Retina (tissue), 1 donor: Measurements from ENCODE around the gene BORCS8.

Source experiments
- DNase-seq: peaks from one replicate; pipeline ENCODE4 v3.0.0-alpha.2; 2016

The BORCS8 gene

DNA sequence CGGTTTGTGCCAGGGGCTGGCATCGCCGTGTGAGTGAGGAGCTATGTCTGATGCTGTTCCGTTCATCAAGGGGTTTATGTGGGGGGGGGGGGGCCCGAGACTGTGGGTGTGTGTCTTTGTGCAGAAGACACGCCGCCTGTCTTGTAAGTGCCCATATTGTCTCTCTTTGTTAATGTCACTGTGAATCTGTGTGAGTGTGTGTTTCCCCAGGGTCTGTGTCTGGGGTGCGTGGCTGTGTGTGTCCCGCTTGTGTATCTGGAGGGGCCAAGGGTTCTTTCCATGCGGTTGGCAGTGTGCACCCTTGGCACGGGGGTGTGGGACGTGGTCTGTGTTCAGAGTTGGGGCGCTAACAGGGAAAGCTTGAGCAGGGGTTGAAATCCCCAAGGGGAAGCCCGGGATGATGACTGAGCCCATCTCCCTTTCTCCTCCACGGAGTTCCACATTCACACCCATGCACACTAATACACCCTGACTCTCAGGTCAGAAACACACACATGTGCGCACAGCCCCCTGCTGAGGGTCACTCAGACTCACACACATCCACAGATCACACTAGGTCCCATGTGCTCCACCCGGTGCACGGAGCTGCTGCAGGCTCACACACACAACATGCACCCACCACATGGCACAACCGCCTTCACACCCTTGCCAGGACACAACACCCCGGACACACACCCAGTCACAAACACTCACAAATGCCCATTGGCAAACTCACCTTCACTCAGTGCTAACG, 21.6 kb upstream of the BORCS8 start:
- DNase-seq: peak; percentile 51

DNA sequence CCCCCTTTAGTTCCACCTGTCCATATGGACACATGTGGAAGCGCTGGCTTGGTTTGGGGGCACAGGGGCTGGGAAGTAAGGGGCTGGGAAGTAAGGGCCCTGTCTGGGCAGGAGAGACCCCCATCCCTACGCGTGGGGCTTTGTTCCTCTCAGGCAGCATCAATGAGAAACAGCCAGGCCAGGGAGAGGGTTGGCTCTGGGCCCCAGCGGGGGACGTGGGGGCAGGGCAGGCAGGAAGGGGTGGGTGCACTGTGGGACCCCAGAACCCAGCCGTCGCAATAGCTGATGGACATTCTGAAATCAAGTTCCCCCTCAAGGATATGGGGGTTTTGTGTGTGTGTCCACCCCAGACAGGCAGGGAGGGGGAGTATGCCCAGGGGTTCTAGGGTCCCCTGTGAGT, 21.0 kb upstream of the BORCS8 start:
- no peak for DNase-seq

DNA sequence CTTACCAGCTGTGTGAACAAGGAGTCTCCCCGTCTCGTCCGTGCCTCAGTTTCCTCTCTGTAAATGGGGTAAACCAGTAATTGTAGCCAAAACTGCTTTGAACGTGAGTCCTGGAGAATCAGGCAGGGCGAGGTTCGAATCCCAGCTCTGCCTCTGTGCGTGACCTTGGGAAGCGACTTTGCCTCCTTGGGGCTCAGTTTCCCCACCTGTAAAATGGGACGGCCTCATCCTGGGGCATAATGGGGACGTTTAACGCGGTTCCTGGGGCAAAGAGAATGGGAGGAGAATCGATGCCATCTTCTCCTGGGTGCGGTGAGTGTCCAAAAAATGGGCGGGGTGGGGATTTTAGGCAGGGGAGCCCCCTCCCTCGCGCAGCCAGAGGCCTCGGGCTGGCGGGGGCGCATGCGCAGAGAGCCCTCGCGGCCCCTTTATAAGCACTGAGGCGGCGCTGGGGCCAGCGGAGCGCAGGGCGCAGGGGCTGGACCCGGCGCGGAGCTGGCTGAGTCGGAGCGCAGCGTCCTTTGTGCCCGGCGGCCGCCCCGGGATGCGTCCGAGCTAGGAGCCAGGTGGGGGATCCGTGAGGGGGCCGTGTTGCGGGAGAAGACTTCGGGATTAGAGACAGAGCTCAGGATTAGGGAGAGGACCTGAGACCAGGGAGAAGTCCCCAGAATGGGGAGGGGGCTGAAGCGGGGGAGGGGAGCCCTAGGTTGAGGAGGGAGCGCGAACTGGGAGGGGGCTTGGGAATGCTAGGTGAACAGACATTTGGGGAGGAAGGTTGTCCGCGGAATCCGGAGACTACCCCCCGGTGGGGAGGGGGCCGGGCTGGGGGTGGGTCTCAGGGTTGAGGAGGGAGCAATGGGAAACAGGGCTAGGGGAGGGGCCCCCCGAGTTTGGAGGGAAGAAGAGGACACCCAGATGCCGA, 19.8 kb upstream of the BORCS8 start, which contains the start of gene NCAN:
Gene NCAN, plus strand, starts transcription at position 460 of the 922 bp plus-strand sequence. CDS start 4,996 bp downstream, outside the sequence.
- peak; percentile 79 for DNase-seq

DNA sequence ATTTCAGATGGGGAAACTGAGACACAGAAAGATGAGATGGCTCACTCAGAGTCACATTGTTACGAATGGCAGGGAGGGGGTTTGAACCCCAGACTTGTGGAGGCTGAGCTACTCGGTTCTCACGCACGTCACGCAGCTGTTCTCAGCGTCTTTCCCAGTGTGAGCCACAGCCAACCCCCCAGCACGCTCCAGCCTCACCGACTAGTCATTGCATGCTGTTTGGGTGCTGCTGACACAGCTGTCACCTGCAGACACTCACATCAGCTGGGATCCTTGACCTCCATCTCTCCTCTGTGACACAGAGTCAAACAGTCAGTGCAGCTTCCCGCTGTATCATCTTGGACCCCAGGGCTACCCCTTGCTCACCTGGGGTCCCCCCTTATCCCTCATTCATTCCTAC, 17.4 kb upstream of the BORCS8 start:
- no peak for DNase-seq

DNA sequence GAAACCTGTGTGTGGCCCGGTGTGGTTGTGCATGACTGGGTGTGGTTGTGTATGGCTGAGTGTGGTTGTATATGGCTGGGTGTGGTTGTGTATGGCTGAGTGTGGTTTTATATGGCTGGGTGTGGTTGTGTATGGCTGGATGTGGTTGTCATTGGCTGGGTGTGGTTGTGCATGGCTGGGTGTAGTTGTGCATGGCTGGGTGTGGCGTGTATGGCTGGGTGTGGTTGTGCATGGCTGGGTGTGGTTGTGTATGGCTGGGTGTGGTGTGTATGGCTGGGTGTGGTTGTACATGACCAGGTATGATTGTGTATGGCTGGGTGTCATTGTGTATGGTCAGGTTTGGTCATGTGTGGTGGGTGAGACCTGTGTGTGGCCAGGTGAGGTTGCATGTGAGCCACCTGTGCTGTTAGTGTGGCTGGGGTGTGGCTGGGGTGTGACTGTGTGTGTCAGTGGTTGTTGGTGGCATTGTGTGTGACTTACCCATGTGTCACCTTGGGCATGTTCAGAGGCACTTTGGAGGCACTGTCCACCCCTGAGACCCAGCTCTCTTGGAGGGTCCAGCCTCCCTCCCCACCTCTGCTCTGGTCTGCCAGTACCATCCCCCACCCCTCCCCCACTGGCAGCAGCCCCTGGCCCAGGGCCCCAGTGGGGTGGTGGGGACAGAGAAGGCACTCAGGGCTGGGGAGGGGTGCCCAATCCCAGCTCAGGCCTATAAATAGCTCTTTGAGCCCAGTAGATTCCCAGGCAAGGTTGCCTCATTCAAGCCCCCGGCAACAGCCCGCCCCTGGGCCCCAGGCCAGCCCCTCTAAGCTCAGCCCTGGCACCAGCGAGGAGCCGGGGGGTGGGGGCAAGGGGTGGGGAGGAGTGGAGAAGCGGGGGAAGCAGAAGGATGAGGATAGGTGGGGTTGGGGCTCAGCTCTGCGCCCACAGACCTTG, 16.0 kb upstream of the BORCS8 start:
- no peak for DNase-seq

DNA sequence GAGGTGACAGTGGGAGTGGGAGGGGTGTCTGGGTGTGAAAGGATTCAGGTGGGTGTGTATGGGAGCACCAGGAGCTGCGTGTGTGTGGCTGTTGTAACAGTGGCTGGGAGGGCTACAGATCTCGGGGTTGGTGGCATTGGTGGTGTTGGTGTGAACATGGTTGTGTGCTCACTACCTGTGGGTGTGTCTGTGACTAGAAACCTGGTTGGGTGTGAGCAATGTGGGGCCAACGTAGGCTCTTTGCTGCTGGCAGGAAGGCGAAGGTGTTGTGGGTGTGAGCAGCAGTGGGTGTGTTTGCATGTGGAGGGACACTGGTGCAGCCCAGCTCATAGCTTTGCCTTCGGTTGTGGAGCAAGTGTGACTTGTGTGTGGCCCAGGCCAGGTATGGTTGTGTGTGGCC, 15.0 kb upstream of the BORCS8 start:
- no peak for DNase-seq

DNA sequence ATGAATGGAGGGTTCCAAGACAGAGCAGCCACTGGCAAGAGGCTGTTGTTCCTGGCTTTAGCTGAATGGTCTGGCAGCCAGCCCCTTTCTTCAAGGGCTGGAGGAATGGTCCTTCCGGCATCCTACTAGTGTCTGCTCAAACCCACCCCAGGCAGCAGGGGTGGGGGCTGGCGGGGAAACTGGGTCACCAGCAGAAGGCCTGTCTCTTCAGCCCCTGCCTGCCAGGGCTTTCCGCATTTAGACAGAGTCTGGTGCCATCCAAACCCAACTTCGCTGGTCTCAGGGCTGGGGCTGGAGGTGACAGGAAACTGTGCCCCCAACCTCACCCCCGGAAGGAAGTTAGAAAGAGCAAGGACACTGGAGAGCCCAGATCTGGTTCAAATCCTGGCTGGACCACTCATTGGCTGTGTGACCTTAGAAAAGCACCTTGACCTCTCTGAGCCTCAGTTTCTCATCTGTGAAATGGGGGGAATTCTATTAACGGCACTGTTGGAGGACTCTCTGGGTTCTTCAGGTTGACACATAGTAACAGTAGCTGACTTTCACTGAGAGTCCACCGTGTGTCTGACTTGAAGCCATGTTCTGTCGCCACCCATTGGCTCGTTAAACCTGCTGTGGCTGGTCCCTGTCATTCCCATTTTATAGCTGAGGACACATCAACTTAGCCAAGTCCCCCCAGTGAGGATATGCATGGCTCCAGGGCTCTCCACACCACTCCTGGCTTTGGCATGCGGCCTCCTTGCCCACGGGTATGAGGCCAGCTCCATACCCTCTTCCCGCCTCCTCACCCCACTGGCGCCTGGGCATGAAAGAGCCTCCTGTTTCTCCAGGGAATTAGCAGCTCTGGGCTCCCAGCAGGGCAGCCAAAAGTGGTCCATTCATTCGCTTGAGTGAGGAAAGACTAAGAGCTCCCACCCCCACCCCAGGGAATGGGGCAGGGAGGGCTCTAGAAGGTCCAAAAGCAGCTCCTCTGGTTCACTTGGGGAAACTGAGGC, 13.8 kb upstream of the BORCS8 start:
- no peak for DNase-seq

DNA sequence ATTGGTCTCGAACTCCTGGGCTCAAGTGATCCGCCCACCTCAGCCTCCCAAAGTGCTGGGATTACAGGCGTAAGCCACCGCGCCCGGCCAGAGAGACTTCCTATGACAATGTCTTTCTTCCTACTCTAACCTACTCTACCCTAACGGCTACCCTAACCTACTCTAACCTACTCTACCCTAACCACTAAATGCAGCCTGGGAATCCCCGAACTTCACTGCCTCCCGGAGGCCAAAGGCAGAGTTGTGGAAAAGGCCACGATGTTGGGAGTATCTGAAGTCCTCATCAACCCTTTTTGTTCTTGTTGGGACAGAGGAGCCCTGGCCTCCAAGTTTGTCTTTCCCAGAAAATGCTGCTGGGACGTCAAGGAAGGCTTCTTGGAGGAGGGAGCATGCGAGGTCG, 12.2 kb upstream of the BORCS8 start:
- no peak for DNase-seq

DNA sequence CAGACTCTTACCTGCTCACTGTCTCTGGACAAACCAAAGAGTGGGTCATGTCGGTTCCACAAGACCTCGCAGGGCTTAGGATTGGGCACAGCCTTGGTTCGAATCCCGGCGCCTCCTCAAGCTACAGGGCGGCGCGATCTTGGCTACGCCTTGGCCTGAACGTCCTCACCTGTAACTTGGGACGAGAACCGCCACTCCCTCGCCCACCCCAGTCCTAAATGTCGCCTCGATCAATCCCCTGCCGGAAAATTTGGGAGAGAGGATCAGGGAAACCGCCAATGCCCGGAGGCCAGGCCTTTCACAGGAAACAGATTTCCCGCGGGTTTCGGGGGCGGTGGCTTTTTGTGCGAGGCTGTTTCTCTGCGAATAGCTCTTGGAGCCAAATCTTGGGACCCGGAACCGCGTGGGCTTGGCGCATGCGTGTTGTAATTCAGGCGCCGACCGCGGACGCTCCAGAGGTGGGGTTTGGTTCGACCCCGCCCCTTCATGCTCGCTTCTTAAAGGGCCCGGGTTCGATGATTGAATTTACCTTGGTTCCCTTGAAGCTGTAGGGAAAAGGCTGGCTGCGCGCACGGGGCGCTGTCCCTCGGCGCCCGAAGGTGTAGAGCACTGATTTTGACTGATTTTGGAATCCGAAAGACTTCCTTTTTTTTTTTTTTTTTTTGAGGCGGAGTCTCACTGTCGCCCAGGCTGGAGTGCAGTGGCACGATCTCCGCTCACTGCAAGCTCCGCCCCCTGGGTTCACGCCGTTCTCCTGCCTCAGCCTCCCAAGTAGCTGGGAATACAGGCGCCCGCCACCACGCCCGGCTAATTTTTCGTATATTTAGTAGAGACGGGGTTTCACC, 11.3 kb upstream of the BORCS8 start, which contains the start of gene NR2C2AP:
Gene NR2C2AP, minus strand, starts transcription at position 403 of the 845 bp plus-strand sequence. Its CDS starts 354 bp downstream, at position 49.
- DNase-seq: peak; percentile 91

DNA sequence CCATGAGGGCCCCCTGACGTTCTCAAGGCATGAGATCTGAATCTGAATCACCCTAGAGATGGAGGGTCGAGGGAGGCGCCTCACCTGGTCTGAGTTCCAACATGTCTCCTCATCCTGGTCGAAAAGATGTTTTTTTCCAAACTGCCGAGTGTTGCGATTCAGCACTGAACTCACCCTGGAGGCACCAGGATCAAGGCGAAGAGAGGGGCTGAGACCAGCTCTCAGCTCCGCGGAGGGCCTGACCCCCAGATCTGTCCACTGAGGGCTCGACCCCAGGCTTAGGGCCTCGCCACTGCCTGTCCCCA, 10.7 kb upstream of the BORCS8 start:
- no peak for DNase-seq

DNA sequence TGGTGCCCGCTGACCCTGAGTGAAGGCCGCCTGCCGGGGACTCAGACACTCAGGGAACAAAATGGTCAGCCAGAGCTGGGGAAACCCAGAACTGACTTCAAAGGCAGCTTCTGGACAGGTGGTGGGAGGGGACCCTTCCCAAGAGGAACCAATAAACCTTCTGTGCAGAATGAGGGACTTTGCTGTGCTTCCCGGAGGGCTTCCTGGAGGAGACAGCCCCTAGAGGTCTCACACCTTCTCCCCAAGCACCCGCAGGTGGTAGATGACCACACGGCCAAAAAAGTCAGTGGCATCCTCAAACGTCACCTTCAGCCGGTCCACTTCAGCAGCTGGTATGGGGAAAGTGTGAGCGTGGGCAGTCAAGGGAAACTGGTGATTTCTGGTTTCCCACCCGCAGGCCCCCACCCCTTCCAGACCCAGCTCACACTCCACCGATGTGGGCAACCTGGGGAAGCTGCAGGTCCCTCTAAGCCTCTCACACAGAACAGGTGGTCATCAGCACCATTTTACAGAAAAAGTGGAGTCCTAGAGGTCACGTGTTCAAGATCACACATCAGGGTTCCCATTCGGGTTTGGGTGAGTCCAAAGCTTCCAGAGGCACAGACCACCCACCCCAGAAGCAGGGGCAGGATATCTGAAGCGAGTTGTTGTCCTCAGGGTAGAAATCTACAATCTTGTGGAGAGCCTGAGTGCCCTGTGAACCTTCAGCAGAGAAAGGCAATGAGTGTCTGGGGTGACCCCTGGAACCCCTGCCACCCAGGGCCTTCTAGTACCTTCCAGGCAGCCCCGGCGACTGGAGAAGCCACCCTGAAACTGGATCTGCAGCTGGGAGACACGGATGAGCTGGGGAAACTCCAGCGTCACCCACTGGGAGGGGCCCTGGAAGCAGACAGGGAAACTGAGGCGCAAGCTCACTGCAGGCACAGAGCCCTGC, 10.0 kb upstream of the BORCS8 start:
- DNase-seq: no peak

DNA sequence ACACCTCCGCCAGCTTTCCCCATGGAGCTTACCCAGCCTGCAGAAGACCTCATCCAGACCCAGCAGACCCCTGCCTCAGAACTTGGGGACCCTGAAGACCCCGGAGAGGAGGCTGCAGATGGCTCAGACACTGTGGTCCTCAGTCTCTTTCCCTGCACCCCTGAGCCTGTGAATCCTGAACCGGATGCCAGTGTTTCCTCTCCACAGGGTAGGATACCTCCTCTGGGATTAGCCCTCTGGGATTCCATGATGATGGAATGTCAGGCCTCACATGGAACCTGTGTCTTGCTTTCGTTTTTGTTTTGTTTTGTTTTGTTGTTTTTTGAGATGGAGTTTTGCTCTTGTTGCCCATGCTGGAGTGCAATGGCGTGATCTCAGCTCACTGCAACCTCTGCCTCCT, 2.0 kb upstream of the BORCS8 start:
- DNase-seq: no peak

DNA sequence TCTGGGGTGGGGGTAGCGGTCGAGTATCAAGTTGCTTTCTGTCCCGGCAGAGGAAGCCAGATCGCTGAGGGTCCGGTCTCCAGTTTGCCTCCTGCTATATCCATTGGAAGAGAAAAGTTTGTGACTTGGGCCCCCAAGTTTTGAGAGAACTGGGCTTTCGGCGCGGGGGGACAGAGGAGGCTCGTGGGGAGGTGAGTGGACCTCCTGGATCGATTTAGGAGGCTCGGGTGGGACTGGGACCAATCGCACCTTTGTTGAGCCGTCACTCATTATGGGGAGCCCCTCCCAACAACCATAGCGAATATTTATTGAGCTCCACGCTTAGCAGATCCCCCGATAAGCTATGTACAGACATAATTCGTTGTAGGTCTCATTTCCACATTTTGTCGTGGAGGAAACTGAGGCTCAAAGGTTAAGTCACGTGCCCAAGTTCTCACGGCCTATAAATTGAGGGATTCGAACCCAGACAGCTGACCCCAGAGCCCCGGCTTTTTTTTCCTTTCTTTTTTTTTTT, 1.0 kb upstream of the BORCS8 start:
- no peak for DNase-seq

DNA sequence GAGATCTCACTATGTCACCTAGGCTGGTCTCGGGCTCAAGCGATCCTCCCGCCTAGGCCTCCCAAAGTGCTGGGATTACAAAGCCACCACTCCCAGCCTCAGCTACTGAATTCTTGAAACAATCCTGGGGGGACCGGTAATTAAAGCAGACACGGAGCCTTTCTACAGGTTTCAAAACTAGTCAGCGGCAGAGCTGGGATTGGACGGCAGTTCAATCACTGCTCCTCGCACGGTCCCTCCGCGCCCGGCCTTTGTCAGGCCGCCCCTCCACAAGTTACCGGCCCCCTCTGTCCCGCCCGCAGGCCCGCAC, 229 bp downstream of the BORCS8 start:
- DNase-seq: no peak

DNA sequence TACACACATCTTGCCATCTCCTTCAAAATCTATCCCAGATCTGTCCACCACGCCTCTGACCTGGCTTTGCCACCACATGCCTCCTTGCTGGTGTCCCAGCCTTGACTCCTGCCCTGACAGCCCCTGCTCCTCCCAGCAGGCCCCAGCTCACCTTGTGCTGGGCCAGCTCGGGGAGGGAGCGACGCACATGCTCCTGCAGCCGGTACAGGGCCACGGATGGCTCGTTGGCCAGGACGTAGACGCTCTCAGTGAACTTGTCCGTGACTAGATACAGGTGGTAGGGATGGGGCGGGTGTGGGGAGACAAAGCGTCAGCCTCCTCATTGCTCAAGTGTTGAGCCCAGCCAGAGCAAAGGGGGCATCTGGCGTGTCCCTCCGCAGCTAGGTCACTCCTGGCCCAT, 5.2 kb downstream of the BORCS8 start:
- DNase-seq: no peak

DNA sequence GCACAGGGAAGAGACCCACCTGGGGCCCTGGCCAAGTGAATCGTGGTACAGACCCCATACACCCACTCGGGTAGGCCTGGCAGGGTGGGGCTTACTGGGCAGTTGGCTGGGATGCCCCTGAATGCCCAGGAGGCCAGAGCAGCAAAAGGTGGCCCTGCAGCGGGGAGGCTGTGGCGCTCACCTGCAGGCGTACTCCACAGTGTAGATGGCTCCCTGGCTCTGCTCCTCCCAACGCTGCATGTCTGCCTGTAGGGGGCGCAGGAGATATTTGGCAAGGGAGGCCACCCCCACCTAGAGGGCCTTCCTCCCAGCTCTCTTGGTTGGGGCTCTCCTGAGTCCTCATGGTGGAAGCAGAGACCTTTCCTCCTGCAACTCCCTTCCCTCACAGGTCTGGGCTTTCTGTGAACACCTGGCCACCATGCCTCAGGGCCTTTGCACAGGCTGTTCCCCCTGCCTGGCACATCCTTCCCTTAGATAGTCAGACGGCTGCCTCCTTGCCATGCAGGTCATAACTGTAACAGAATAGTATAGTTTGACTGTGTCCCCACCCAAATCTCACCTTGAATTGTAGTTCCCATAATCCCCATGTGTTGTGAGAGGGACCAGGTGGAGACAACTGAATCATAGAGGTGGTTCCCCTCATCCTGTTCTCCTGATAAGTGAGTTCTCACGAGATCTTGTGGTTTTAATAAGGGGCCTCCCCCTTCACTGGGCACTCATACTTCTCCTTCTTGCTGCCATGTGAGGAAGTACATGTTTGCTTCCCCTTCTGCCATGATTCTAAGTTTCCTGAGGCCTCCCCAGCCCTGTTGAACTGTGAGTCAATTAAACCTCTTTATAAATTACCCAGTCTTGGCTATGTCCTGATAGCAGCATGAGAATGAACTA, 5.9 kb downstream of the BORCS8 start:
- no peak for DNase-seq

DNA sequence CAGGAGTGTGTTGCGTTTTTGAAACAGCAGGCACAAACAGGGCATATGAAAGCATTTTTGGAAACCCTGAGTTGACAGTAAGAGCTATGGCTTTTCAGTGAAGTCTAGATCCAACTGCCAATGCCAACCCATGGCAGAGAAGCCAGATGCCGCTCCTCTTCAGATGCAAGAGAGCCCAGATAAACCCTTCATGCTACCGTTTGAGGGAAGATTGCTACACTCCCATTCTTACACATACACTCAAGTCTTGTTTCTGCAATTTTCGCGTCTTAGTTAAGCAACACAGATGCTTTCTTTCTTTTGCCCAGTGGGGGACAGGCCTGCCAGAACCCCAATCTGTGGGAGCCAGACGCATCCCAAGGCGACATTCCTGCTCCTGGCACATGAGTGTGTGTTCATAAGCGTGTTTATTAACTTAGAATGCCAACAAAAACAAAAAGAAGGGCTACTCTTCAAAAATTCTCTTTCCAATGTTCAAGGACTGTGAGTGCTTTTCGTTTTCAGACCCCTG, 10.4 kb downstream of the BORCS8 start:
- no peak for DNase-seq
